CD4-positive, alpha-beta T cell treated with Interleukin-2 at 100 ng/mL for 4 hours (primary cell): Measurements from ENCODE around the gene TNFRSF14.

Experiments used
- DNase-seq: peaks from one replicate; pipeline ENCODE4 v3.0.0-alpha.2; 2020; ENCODE audit warnings: low spot score

Gene TNFRSF14

DNA sequence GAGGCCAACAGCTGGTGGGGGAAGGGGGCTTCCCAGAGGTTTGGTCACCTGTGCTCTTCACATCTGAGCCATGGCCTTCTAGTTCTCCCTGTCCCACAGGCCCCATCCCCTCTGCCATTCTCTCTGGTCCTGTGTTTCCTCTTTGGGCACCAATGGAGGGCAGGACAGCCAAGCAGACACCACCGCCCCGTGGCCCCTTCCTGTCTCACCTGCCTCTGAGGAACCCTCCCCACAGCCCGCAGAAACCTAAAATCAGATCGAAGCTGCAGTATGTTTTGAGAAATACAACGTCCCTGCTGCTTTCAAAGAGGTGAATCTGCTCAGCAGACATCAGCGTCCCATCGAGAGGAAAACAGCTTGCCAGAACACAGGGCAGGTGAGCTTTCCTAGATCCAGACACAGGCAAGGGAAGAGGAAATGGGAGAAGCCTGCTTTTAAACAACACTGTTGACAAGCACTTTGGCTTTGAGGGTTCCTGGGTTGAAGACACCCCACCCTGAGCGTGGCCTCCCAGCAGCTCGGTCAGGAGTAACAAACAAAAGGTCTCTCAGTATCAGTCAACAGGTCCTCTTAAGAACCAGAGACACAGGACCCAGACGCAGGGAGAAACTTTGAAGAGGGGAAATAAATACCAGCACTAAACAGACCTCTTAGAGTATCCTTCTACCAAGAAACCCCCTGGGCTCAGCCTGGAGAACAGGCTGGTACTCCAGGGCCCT, 32.1 kb upstream of the TNFRSF14 start:
- peak; percentile 58 for DNase-seq

DNA sequence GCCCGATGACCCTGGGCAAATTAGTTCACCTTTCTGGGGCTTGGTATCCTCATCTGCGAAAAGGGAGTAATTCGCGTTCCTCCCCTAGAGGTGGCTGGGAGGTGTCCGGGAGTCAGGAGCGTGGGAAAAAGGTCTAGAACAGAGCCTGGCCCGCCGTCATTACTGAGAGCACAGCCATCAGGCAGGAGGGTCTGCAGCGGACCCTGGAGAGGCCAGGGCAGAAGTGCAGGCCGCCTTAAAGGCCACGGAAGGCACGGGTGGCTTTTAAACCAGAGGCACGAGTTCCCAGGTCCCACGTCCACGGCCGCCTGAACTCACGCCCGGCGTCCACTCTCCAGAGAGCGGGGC, 30.6 kb upstream of the TNFRSF14 start:
- no peak for DNase-seq

DNA sequence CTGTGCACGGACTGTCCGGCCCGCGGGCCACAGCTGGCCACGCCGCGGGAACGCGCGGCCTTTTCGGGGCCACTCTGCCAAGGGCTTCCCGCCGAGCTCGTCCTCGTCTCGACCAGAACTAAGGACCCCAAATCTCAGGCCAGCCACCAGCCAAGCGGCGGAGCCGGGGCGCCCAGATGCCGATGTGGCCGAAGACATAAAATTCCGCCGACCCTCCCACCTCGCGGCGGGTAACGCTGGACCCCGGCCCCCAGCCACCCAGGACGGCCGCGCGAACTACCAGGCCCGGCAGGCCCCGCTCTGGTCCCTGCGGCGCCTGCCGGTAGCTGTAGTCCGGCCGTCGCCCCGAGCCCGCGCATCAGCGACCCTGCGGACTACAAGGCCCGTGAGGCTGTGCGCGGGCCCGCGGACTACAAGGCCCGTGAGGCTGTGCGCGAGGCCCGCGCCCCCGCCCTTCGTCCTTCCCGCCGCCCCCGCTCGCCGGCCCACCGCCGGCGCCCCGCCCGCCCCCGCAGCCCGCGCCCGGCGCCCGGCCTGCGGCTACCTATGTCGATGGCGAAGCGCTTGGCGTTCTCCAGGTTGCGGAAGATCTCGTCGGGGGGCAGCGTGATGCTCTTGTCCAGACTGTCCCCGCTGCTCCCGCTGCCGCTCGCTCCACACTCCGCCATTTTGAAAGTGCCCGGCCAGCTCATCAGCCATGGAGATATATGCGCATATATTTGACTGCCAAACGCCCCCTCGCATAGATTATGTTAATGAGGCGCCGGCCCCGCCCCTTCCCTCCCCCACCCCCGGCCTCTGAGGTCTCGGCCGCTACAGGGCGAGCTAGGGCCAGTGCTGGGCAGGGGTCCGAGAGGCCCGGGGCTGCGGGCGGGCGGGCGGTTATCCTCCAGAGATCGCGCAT, 30.0 kb upstream of the TNFRSF14 start, which contains the start of gene PANK4:
Gene PANK4 (minus strand): TSS at position 677 of the 904 bp plus-strand sequence. CDS start 9 bp downstream, at position 668.
- DNase-seq = peak; percentile 87

DNA sequence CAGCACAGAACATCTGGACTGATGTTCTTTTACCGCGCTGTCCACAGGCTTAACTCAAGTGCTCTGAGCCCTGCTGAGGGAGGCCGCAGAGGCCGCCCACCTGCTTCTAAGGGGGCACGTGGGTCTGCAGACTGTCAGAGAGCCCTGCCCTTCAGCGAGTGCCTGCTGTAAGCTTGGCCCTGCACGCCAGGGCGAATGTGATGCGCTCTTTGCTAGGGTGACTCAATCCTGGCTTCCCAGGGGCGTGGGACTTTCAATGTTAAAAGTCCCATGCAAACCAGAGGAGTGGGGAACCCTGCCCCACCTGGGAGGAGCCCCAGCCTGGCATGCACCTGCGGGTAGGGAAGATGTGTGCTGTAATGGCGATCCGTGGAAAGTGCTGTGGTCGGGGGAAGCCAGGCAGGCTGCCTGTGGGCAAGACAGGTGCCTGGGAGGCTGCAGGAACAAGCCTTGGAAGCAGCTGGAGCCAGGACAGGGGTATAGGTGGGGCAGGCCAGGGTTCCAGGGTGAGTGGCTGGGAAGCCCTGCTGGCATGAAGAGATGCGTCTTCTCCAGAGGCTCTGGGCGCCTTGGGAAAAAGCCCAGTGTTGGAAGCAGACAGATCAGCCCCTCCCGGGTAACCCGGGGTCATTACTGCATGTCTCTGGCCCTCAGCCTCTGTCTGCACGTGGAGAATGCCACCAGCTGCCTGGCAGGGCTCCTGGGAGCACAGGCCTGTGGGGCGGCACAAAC, 29.2 kb upstream of the TNFRSF14 start:
- peak; percentile 35 for DNase-seq

DNA sequence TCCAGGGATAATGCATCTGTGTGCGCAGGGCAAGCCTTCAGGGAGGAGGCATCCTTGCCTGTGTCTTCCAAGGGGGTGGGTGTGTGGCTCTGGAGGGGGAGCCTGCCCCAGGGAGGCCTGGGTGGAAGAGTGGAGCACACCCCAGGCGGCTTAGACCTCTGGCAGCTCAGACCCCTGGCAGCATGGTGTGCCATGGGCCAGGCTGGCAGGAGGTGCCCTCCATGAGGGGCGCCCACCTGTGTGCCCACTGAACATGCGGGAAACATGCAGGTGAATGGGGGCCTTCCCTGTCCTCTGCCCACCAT, 28.7 kb upstream of the TNFRSF14 start:
- no peak for DNase-seq

DNA sequence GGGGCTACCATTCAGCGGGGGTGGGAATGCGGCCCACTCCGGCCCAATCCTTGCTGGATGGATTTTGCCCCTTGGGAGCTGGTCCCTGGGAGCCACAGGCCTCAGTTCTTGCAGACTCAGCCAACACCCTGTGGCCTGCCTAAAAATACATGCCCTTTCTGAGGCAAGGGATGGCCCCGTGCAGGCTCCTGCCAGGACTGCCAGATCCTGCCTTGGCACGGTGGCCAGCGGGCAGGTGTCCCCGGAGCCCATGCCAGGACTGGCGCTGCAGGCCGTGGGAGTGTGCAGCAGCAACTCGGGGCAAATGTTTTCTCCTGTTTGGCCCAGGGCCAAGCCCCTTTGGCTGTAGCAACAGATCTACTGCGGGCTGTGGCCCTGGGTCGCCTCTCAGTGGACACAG, 28.2 kb upstream of the TNFRSF14 start:
- no peak for DNase-seq

DNA sequence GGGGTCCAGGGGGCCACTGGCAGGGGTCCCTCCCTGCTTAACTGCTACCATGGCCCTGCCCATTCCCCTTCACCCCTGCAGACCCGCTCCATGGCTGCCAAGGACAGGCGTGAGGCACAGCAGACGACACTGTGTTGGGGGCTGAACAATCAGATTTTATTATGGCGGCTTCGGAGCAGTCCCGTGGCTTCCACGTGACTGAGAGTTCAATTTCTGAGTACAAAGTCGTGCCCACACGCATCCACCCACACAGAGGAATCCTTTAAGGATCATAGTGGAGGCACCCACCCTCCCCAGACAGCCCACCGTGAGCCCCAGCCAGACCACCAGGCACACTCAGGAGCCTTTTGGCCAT, 27.6 kb upstream of the TNFRSF14 start:
- DNase-seq = no peak

DNA sequence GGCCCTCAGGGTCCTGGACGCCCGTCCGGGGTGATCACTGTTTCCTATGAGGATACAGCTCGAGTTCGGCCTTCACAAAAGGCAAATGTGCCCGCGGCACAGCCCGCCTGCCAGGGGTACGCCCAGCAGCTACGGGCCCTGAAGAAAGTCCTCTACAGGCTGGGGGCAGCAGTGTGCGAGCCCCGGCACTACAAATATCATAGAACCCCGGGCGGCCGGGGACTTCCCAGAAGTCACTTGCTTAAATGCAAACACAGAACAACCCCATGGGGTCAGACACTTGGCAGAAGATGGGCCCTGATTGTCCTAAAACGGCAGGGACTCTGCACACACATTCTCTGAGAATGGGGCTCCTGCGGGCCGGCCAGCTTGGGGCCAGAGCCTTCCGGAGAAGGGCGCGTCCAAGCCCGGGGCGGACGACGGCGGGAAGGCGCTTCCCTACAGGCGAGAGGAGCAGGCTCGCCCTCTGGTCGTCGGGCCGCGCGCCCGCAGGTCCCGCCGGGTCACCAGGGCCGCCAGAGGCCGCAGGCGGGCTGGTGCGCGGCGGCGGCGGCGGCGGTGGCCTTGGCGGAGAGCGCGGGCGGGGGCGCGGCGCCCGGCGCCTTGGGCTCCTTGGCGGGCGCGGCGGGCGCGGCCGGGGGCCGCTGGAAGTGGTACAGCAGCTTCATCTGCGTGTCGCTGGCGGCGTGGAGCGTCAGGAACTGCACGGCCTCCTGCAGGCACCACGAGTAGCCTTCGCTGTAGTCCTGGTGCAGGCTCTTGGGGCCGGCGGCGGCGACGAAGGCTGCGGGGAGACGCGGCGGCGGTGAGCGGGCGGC, 27.0 kb upstream of the TNFRSF14 start:
- DNase-seq = peak; percentile 59

DNA sequence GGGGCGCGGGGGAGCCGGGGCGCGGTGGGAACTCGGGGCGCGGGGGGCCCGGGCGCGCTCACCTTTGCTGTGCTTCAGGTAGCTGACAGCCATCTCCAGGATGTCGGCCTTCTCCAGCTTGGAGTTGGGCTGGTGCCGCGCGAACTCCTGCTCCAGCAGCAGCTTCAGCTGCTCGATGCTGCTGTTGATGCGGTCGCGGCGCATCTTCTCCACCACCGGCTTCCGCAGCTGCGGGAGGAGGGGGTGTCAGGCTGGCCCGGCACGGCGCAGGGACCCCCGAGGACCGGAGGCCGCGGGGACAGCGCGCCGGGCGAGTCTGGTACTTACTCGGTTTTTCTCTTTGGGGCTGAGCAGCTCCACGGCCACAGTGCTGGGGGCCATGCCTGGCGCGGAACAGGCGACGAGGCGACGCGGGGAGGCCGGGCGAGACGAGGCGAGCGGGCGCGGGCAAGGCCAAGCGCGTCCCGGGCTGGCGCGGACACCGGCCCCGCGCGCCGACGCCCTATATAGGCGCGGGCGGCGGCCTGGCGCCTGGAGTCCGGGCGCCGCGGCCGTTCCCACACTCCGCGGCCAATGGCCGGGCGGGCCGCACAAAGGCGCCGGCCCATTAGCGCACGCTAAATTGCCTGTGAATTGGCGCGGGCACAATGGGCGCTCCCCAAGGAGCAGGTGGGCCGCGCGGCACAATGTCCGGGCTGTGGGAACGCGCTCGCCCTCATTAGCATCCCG, 26.2 kb upstream of the TNFRSF14 start, which contains the start of gene HES5:
Gene HES5 (minus strand): TSS at position 480 of the 729 bp plus-strand sequence. CDS start 99 bp downstream, at position 381.
- no peak for DNase-seq

DNA sequence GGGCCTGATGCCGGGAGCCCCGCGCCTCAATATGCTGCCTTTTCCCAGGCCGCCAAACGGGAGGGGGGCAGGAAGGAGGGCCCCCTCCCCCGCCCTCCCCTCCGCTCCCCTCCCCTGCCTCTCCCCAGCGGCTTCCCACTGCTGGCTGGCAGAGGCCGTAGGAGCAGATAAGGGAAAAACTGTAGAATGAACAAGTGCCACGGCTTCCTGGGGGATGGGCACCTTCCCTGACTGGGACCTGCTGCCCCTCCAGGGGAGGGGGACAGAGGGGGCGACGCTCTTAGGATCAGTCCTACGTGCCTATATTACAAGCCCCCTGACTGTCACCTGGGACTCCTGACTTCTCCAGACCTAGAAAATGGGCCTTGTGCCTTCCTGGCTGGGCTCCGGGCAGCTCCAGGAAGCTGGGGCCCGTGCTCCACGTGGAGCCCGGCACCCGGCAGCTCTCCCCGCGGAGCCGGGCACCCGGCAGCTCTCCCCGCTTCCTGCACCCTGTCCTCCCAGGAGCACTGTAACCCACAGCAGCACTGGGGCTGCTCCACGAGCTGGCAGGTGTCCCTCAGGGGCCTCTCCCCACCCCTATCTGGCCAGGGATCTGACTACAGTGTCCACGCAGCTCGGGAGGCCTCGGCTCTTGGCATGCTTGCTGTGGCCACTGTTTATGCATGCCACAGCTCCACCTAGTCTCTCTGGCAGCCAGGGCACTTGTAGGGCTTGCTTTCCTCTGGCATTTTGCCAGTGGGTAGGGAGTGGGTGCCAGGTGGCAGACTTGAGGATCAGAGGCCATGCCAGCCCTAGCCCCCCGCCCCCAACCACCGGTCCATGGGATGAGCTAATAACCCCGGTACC, 25.4 kb upstream of the TNFRSF14 start:
- DNase-seq = no peak

DNA sequence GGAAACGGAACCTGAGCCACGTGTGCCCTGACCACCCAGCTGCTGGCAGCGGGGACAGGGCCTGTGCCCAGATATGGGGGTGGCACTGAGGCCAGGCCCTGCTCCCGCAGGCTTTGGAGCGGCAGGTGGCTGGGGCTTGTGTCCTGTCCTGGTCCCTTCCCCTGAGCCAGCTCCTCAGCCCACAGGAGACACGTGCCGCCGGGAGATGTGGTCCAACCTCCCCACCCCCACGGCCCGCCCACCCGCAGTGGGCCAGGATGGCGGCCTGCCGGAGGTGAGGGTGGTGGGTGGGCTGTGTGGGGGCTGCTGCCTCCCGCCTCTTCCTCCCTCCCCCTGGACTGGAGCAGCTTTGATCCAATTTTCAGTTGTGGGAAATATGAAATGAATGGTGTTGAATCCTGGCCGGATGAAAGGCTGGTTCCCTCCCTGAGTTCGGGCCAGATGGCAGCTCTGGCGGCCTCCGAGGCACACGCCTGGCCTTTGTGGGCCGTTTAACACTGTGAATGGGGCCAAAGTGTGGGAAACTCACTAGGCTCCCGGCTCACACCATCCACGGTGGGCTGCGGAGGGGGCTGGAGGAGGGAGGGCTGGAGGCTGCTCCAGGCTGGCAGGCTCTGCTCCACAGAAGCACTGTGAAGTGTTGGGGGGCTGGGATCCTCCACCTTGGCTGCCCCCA, 23.5 kb upstream of the TNFRSF14 start:
- DNase-seq = no peak

DNA sequence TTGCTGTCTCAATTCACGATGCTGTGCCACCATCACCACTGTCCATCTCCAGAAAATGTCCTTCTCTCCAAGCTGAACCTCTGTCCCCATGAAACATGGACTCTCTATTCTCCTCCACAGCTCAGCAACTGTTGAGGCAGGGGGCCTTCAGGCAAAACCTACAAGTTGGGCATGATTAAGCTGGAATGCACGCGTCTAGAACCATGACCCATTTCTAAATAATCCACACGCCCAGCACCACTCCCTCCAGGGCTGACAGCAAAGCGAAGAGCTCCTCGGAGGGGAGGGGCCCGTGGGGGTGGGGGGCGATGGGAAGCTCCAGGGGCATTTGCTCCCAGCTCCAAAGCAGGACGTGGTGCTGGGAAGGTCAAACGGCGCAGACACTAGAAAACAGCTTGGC, 22.8 kb upstream of the TNFRSF14 start:
- DNase-seq = no peak

DNA sequence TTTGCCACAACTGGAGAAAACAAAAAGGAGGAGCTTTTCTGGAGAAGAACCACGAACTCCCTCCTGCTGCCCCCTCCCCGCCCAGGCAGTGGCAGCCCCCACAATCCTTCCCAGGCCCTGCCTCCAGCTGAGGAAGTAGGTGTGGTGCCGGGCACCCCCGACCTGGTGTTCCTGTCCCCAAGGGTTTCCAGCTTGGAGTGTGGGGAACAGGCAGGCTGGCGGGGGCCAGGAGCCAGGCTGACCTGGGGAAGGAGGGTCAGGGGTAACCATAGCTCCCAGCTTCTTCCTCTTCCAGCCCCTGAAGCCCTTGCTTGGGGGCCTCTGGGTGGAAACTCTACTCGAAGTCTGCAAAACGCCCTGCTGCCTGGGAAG, 21.9 kb upstream of the TNFRSF14 start:
- DNase-seq = no peak

DNA sequence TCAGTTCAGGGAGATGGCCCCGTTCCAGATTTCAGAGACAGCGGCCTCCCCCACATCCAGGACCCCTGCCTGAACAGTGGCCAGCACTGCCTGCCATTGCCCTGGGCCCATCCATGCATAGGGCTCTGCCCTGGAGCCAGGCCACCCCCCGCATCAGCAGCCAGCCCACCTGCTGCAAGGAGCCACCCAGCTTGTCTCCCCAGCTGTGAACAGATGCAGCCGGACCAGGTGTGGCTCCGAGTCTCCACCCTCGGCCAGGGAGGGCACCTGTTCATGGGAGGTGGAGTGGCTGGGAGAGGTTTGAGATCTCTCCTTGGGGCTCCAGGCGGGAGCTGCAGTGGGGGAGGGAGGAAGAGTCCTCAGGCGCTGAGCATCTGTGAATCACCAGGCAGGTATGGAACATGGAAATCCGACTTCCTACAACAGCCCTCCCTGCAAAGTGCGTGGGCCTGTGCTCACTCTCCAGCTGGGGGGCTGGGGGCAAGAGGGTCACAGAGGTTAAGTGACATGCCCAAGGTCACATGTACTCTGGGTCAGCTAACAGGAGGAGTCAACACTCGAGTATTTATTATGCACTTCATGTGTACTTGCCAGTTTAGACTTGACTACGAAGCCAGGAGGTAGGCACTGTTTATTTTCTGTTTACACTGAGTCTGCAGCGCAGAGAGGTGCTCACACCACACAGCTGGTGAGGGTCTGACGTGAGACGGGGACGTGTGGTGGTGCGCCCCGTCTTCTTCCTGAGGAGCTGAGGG, 21.3 kb upstream of the TNFRSF14 start:
- DNase-seq = no peak

DNA sequence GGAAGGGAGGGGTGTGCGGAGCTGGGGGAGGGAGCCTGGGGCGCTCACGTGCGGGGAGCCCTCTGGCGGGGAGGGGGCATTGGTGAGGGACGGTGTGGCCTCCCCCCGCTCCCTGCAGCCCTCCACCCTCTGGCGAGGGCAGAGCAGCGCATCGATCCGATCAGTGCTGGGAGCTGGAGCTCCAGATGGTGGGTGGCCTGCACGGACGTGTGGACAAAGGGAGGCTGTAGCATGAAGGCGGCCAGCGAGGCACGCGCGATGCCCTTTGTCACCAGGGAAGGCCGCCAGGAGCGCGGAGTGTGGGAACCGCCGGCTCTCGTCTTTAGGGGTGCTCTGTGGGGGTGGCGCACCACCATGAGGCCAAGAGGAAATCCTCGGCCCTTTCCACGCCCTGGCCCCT, 20.7 kb upstream of the TNFRSF14 start:
- DNase-seq = no peak

DNA sequence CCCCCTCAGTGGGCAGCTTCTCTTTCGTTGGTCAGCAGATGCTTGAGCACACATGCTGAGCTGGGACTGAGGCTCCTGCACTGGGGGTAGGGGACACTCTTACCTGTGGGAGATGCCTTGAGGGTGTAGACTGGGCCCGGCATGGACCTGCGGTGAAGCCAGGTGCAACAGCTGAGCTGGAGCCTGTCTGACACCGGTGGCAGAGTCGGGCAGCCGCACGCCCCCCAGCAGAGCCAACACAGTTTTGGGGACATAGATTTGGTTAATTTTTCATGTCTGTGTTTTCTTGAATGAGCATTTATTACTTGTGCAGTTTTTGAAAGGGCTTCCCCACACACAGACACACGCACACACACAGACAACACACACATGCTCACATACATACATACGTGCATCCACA, 20.2 kb upstream of the TNFRSF14 start:
- no peak for DNase-seq

DNA sequence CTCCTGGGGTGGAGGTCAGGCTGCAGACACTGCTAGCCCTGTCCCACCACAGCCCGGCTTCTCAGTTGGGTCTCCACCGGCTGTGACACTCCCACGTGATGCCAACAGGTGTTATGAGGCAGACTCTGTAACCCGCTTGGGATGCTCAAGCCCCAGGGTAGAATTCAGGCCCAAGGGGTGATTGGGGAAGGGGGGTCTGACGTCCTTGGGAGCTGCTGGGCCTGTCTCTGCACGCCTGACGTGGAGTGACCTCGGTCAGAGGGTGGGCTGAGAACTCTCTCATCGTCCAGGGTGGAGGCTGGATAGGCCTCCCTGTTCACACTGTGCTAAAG, 18.4 kb upstream of the TNFRSF14 start:
- DNase-seq = no peak

DNA sequence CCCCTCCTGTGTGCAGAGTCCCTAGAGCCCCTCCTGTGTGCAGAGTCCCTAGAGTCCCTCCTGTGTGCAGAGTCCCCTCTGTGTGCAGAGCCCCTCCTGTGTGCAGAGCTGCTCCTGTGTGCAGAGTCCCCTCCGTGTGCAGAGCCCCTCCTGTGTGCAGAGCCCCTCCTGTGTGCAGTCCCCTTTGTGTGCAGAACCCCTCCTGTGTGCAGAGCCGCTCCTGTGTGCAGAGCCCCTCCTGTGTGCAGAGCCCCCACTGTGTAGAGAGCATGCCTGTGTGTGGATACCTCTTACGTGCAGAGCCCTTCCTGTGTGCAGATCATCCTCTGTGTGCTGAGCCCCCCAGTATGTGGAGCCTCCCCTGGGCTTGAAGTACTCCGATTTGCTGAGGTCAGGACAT, 17.8 kb upstream of the TNFRSF14 start:
- DNase-seq = no peak

DNA sequence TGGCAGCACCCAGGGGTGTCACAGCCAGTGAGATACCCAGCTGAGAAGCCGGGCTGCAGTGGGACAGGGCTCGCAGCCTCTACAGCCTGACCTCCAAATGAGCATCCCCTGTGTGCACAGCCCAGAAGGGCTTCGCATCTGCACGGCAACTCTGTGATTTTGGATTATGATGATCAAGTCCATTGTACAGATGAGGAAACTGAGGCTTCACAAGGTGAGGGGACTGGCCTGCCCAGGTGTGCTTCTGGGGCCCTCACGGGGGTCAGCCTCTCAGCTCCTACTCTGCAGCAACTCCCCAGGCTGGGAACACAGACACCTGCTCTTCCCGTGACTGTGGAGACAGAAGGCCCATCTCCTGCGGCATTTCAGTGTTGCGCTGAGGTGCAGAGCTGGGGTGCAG, 17.3 kb upstream of the TNFRSF14 start:
- no peak for DNase-seq
